GM18951 (cell line): Measurements from ENCODE around the gene BABAM2.

Experiments used
- POLR2A ChIP-seq: IDR thresholded peaks from 4 replicates; pipeline ENCODE4 v1.6.1; 2011; ENCODE audit warnings: mild to moderate bottlenecking; ENCODE audit not compliant: insufficient read length, insufficient read depth; ENCODE audit errors: extremely low read depth
- in situ Hi-C: fragments of 300-500 bp; cut with MboI; formaldehyde crosslinking; loops from one replicate; pipeline ENCODE4 v1.12.0; 2022; ENCODE audit warnings: low sequenced_read_pairs, mixed read lengths, inconsistent platforms; ENCODE audit not compliant: unreplicated experiment

The BABAM2 gene

DNA sequence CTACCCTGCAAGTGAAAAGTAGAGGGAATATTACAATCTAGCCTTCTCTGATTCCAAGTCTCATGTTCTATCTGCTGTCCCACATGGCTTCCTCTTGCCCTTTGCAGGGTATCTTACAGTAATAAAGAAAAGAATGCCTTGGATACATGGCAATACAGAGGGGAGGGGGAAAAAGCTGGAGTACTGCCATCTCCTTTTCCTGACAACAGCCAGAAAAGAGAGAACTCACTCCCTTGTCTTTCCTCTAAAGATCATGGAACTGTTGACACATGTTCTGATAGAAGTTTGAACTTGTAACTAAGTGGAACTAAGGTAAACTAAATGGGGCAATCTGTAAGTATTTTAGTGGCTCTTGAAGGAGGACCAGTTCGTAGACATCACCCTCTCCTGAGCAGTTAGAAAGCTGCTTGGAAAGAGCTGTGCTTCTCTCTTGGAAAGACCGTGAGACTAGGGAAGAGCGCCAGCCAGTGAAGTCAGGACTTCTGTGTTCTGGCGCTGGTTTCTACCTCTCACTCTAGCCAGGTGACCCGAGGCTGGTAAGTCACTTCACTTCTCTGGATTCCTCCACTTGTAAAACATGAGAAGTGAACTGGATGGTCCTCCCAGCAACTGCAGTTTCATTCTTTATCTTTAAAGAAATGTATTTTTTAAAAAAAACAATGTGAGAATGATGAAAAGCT lies 259.8 kb downstream of the BABAM2 start:
- in situ Hi-C loops = no loop called here
- no peak for TF ChIP-seq POLR2A

DNA sequence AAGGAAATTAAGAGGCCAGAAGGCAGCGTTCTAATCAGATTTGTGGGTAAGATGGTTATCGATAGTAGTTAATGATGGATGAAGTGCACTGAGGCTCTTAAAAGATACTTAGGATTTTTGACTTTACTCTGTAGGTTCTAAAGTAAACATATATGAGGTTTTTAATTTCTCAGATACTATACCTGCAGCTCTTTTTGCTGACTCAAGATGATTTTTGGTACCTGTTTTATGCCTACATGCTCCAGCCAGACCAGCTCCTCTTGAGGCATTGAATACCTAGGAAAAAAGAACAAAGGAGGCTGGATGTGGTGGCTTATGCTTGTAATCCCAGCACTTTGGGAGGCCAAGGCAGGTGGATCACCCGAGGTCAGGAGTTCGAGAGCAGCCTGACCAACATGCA lies 260.5 kb downstream of the BABAM2 start:
- in situ Hi-C loops = no loop called here
- no peak for TF ChIP-seq POLR2A

DNA sequence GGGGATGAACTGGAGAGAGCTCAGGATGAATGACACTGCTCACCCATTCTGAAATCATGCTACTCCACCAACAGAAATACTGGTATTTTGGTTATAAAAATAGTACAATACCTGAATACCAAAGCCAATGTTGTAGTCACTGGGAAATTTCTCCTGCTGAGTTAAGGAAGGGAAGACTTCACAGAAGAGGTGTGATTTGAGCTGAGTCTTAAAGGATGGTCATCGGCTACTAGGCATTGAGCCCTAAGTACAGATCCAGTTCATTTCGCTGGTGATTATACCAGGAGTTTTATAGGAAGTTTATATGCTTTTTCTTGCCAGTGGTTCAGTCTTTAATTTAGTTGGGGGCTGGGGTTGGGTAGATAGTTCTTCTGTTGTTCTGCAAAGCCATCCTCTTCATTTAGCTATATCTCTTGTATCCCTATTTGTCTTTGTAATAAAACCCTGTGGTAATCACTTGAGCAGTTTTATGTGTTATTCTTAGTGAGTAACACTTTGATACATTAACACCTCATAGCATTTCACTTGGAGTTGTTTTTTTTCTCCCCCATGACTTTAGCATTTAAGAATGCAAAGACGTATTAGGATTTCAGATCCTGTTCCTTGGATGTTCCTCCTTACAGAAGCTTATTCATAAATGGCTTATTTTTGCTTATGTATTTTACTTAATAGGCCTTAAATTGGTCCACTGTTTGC lies 262.2 kb downstream of the BABAM2 start:
- in situ Hi-C loops = no loop called here
- no peak for TF ChIP-seq POLR2A

- in situ Hi-C loops = no loop called here
- TF ChIP-seq POLR2A = no peak
Observed at GRCh38 chr2:28153851-28154250, 263.3 kb downstream of the BABAM2 start.

DNA sequence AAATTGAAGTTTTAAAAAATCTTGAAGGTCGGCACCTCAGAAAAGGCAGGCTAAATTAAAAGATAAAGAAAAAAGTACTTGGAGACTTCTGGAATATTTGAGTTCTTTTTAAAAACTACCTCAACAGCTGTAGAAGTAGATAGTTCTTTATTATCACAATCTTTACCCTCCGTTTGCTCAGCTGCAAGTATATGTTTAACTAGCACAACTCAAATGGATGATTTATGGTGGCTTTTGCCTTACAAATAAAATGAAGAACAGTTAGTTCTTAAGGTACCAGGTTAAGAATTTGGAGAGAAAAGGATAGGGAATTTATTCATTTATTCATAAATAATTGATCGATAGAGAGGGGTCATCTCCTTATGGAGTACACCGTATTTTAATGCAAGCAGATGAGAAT lies 264.6 kb downstream of the BABAM2 start:
- no peak for TF ChIP-seq POLR2A
- in situ Hi-C loops = no loop called here

GRCh38 chr2:28155627-28156026 lies 265.1 kb downstream of the BABAM2 start:
- in situ Hi-C loops = no loop called here
- no peak for TF ChIP-seq POLR2A

DNA sequence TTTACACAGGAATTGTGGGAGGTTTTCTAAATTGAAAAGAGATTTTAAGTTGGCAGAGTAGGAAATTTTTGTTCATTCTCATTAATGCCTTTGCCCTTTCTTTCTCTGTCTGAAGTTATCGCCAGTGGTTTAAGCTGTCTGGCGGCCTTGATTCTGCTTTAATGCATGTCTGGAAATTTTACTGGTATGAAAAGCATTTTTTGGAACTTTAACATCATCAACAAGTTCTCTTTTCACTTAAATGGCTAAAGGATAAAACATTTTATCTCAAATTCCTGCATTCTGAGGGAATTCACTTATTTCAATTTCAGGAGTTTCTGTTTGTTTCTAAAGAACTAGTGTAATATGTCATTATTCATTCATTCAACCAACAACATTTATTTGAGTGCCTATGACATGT lies 268.3 kb downstream of the BABAM2 start:
- in situ Hi-C loops = no loop called here
- TF ChIP-seq POLR2A = no peak

- TF ChIP-seq POLR2A = no peak
- in situ Hi-C loops = no loop called here
Observed at GRCh38 chr2:28160986-28161425, 270.5 kb downstream of the BABAM2 start.

DNA sequence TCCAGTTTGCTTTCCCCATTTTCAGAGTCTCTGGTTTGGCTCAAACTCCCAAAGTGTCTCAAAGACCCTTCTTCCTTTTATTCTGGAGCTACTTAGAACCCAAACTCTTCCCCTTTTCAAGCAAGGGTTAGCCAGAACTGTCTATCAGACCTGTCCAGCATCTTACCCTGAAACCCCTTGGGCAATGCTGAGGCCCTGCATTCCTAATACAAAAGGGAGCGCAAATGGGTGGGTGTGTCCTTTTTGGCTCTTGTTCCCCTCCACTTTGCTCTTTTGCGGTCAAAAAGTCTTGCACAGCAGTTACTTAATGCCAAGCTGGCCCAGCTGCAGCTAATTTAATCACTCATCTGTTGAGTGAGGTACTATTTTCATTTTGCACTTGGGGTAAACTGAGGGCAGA lies 270.9 kb downstream of the BABAM2 start:
- in situ Hi-C loops = no loop called here
- no peak for TF ChIP-seq POLR2A

DNA sequence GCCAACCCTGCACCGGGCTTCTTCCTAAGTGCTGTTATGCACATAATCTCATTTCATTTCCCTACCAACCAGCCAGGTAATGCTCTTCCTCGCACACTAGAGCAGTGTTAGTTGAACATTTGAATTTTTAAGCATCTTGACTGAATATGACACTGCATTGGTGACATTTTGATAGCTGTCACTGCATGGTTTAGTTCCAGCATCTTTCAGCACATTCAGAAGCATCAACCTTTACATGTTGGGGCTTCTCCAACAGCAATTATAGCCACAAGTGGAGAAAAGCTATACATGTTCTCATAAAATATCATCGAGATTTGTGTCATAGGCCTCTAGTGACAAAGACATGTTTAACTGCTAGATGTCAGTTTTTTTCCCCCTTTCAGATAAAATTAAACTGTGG lies 272.0 kb downstream of the BABAM2 start:
- in situ Hi-C loops = no loop called here

GRCh38 chr2:28163028-28163427 lies 272.5 kb downstream of the BABAM2 start:
- in situ Hi-C loops = no loop called here
- no peak for TF ChIP-seq POLR2A

More for the DNA sequence above, 272.0 kb downstream of the BABAM2 start:
- TF ChIP-seq POLR2A = no peak

GRCh38 chr2:28163627-28164279 lies 273.2 kb downstream of the BABAM2 start:
- in situ Hi-C loops = no loop called here

DNA sequence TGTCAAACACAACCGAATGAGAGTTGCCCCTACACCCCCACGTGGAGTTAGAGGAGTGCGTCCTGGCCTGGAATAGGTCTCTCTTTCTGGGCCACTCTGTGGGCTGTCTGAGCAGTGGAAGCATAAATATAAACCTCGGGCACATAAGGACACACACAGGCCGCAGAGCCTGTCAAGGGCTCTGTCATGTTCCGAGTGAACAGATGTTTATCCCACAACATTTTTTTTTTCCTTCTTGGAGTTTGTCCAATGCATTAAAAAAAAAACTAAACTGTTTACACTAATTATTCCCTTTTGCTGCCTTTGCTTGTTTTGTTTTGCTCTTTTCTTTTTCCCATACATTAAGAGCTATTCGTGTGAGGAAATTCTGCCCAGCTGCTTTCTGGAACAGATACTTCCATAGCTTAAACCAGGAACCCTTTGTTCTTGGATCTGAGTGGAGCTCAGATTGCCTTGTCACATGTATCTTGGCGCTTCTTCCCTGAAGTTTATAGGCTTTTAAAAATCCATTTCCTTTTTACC lies 273.8 kb downstream of the BABAM2 start:
- in situ Hi-C loops = no loop called here
- no peak for TF ChIP-seq POLR2A

More at GRCh38 chr2:28163627-28164279, 273.2 kb downstream of the BABAM2 start:
- TF ChIP-seq POLR2A = no peak
